Activated CD4-positive, alpha-beta T cell treated with anti-CD3 and anti-CD28 coated beads, Interleukin-2, amount 10 ng/mL, durations not matched to agents 24 days and 14 days (primary cell): ENCODE results near the gene SLC49A4. TPM values are rescaled to one million over a fixed set of nuclear protein-coding genes. Genes with fewer than 3 reads are reported as not detected.
"Not testable (repeated sequence)": the region's sequence is repeated elsewhere in the genome, so short reads cannot be mapped to it uniquely, and the experiment has no call there.

Experiments
- DNase-seq: peaks from one replicate; pipeline ENCODE4 v3.0.0; 2022
- H3K27ac Mint-ChIP-seq: one replicate; pipeline ENCODE4 v1.8.0; 2022; ENCODE audit warnings: mild to moderate bottlenecking, mixed read lengths
- H3K27me3 Mint-ChIP-seq: one replicate; pipeline ENCODE4 v1.8.0; 2022; ENCODE audit warnings: mixed read lengths
- H3K36me3 Mint-ChIP-seq: one replicate; pipeline ENCODE4 v1.8.0; 2022; ENCODE audit warnings: low read depth, mild to moderate bottlenecking, mixed read lengths
- H3K4me1 Mint-ChIP-seq: one replicate; pipeline ENCODE4 v1.8.0; 2021; ENCODE audit warnings: mixed read lengths
- H3K4me3 Mint-ChIP-seq: one replicate; pipeline ENCODE4 v1.8.0; 2022; ENCODE audit warnings: mild to moderate bottlenecking, moderate library complexity, mixed read lengths
- H3K9me3 Mint-ChIP-seq: one replicate; pipeline ENCODE4 v1.8.0; 2021; ENCODE audit warnings: mixed read lengths
- intact Hi-C: fragments of 100-400 bp; cut with micrococcal nuclease; formaldehyde crosslinking; loops from one replicate; pipeline ENCODE4 v1.15.1; 2023
- total RNA-seq: library from RNA; stranded (reverse); gene quantifications from 2 replicates; pipeline ENCODE4 v1.2.3, GENCODE V29; 2022

Gene SLC49A4
- total RNA-seq, result 1.4 and 1.5 TPM in 2 replicates

- Mint-ChIP-seq H3K9me3 (no peaks in the 10 kb centered on the region), H3K4me3 (peak within 1 kb of the TSS; percentile 90)
- intact Hi-C loops, result loop anchor here (2.0 to 5.0 kb wide), 4 partner anchors 233 to 1248 kb away; partner anchors contain the start of genes DTX3L, FAM162A, PARP9 and SEC22A
Observed at GRCh38 chr3:122794779-122795673, at the start of gene SLC49A4. TSS of gene SLC49A4 (plus strand) at chr3:122795069. CDS start at chr3:122795193, 124 bp downstream.

GRCh38 chr3:122745369-122746021 lies 49.4 kb upstream of the SLC49A4 start:
- Mint-ChIP-seq H3K27me3 (no peaks in the 10 kb centered on the region), H3K27ac (no peak overlapping the region), H3K4me1 (peaks cover 5% of the 10 kb centered on the region), H3K9me3 (no peaks in the 10 kb centered on the region), H3K36me3 (peaks cover 15% of the 10 kb centered on the region), H3K4me3 (no peak overlapping the region)
- no peak for DNase-seq
- intact Hi-C loops, result no loop called here

More at GRCh38 chr3:122794779-122795673, at the start of gene SLC49A4:
- Mint-ChIP-seq H3K27me3 (no peaks in the 10 kb centered on the region), H3K4me1 (peaks cover 32% of the 10 kb centered on the region), H3K27ac (peak within 1 kb of the TSS; percentile 88), H3K36me3 (peaks cover 5% of the 10 kb centered on the region)
- DNase-seq, result peak; percentile 92

- H3K9me3 Mint-ChIP-seq, H3K4me1 Mint-ChIP-seq, H3K27ac Mint-ChIP-seq, intact Hi-C loops, H3K27me3 Mint-ChIP-seq, DNase-seq, H3K4me3 Mint-ChIP-seq, H3K36me3 Mint-ChIP-seq: not testable (repeated sequence)
Observed at GRCh38 chr3:122747295-122747694, 47.6 kb upstream of the SLC49A4 start.

DNA sequence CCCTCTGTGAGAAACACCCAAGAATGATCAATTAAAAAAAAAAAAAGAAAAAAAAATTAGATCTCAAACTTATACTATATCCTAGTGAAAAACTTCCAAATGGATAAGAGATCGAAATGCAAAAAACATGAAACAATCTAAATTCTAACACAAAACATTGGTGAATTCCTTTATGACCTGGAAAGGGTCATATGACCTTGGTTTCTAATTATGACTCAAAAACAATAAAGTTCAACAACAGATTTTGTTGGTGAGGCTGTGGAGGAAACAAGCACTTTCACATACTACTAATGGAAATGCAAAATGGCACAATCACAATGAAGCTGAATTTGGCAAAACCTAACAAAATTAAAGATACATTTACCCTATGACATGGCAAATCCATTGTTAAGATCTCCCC lies 46.5 kb upstream of the SLC49A4 start:
- Mint-ChIP-seq H3K9me3 (no peaks in the 10 kb centered on the region), H3K36me3 (peaks cover 3% of the 10 kb centered on the region)

DNA sequence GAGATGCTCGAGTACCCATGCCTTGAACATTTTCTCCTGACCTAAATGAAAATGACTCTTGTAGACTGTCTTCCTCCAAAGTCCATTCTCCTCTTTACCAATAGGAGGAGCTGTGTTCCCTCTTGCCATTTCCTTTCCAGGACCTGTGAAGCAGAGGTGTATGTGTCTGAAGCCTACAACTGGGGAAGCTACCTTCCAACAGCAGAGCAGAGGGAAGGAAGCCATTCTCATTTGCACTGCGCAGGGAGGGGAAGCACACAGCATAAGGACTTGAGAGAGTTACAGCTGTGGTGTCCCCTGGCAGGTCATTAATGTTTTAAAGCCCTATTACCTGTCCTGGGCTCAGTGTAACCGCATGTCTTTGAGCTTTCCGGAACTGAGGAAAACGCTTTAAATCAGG lies 39.9 kb upstream of the SLC49A4 start:
- intact Hi-C loops, result loop anchor here (1.0 kb wide), 1 partner anchor 273 kb away; no protein-coding TSS in a partner anchor
- H3K36me3 Mint-ChIP-seq, result peaks cover 9% of the 10 kb centered on the region
- peak; percentile 78 for DNase-seq
- no peaks in the 10 kb centered on the region for H3K9me3 Mint-ChIP-seq
- H3K27me3 Mint-ChIP-seq, result no peaks in the 10 kb centered on the region
- H3K4me3 Mint-ChIP-seq, result no peak overlapping the region
- no peaks in the 10 kb centered on the region for H3K4me1 Mint-ChIP-seq
- H3K27ac Mint-ChIP-seq, result no peak overlapping the region

More for the DNA sequence above, 46.5 kb upstream of the SLC49A4 start:
- H3K27ac Mint-ChIP-seq, result no peak overlapping the region
- no peak for DNase-seq
- H3K4me1 Mint-ChIP-seq, result peaks cover 3% of the 10 kb centered on the region
- intact Hi-C loops, result no loop called here
- no peaks in the 10 kb centered on the region for H3K27me3 Mint-ChIP-seq
- H3K4me3 Mint-ChIP-seq, result no peak overlapping the region

DNA sequence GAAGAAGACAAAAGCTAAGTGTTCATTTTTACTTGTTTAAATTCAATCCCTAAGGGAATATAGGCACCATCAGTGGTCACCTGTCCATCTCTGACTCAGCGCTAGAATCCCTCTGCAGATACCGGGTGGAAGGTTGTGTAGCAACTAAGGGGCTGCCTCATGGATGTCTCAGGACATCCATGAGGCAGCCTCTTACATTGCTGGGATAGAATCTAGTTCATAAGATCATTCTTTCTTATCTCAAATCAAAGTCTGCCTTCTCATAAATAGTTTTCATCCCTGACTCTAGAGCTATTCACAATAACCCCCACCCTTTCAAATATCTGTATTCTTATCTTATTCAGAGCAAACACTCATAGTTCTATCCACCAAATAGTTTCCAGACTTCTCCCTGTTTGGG lies 39.4 kb upstream of the SLC49A4 start:
- Mint-ChIP-seq H3K36me3 (peaks cover 9% of the 10 kb centered on the region), H3K27me3 (no peaks in the 10 kb centered on the region), H3K27ac (no peak overlapping the region), H3K4me3 (no peak overlapping the region), H3K4me1 (no peaks in the 10 kb centered on the region), H3K9me3 (no peaks in the 10 kb centered on the region)
- DNase-seq, result no peak
- intact Hi-C loops, result loop anchor here (1.0 kb wide), 1 partner anchor 273 kb away; no protein-coding TSS in a partner anchor

- Mint-ChIP-seq H3K4me1 (no peaks in the 10 kb centered on the region), H3K36me3 (peaks cover 12% of the 10 kb centered on the region), H3K9me3 (no peaks in the 10 kb centered on the region), H3K4me3 (no peak overlapping the region), H3K27ac (no peak overlapping the region), H3K27me3 (no peaks in the 10 kb centered on the region)
- DNase-seq, result no peak
- intact Hi-C loops, result no loop called here
Observed at GRCh38 chr3:122758877-122759560, 35.9 kb upstream of the SLC49A4 start.

GRCh38 chr3:122760453-122761271 lies 34.2 kb upstream of the SLC49A4 start:
- no peaks in the 10 kb centered on the region for H3K4me1 Mint-ChIP-seq

GRCh38 chr3:122766430-122766829 lies 28.4 kb upstream of the SLC49A4 start:
- Mint-ChIP-seq H3K4me3 (no peak overlapping the region), H3K27me3 (no peaks in the 10 kb centered on the region), H3K27ac (no peak overlapping the region), H3K36me3 (peaks cover 14% of the 10 kb centered on the region), H3K4me1 (no peaks in the 10 kb centered on the region), H3K9me3 (no peaks in the 10 kb centered on the region)
- intact Hi-C loops, result no loop called here
- no peak for DNase-seq

More at GRCh38 chr3:122760453-122761271, 34.2 kb upstream of the SLC49A4 start:
- intact Hi-C loops, result no loop called here
- Mint-ChIP-seq H3K27me3 (no peaks in the 10 kb centered on the region), H3K9me3 (no peaks in the 10 kb centered on the region), H3K27ac (no peak overlapping the region), H3K36me3 (peaks cover 7% of the 10 kb centered on the region), H3K4me3 (no peak overlapping the region)
- DNase-seq, result no peak

- no peaks in the 10 kb centered on the region for H3K27me3 Mint-ChIP-seq
- intact Hi-C loops, result no loop called here
- no peak overlapping the region for H3K4me3 Mint-ChIP-seq
- no peak for DNase-seq
- no peaks in the 10 kb centered on the region for H3K9me3 Mint-ChIP-seq
- peaks cover 13% of the 10 kb centered on the region for H3K36me3 Mint-ChIP-seq
- H3K27ac Mint-ChIP-seq, result no peak overlapping the region
- H3K4me1 Mint-ChIP-seq, result no peaks in the 10 kb centered on the region
Observed at GRCh38 chr3:122767540-122768372, 27.1 kb upstream of the SLC49A4 start.

DNA sequence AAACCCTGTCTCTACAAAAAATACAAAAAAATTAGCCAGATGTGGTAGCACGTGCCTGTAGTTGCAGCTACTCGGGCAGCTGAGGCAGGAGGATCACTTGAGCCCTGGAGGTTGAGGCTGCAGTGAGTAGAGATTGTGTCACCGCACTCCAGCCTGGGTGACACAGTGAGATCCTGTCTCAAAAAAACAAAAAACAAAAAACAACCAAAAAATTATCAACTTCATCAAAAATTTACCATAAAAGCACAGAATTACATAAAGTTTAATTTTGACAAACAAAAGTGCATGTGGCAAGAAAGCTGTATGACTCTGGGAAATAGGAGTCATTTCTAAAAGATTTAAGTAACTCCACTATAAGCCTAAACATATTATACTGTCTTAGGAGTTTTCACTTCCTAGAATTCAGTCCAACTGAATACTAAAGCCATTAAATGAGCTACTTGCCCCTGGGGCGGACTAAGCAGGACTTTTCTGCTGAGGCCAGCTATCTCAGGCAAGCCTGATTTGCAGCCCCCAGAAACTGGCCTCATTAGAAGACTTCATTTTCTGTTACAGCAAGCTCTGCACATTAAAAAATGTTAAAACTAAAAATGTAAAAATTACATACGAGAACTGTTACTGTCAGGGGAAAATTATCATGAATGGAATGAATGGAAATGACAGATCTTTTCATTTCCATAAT lies 24.2 kb upstream of the SLC49A4 start:
- no peaks in the 10 kb centered on the region for H3K4me1 Mint-ChIP-seq
- no peak overlapping the region for H3K27ac Mint-ChIP-seq
- no peaks in the 10 kb centered on the region for H3K9me3 Mint-ChIP-seq
- intact Hi-C loops, result no loop called here
- no peaks in the 10 kb centered on the region for H3K27me3 Mint-ChIP-seq
- no peak for DNase-seq
- no peak overlapping the region for H3K4me3 Mint-ChIP-seq
- H3K36me3 Mint-ChIP-seq, result peaks cover 10% of the 10 kb centered on the region

GRCh38 chr3:122772827-122773226 lies 22.0 kb upstream of the SLC49A4 start:
- Mint-ChIP-seq H3K4me1 (no peaks in the 10 kb centered on the region), H3K36me3 (peaks cover 7% of the 10 kb centered on the region), H3K4me3 (no peak overlapping the region), H3K27me3 (no peaks in the 10 kb centered on the region), H3K9me3 (no peaks in the 10 kb centered on the region), H3K27ac (no peak overlapping the region)
- intact Hi-C loops, result no loop called here
- no peak for DNase-seq
